ENCODE results near the gene EYA2.

GRCh38 chr20:47038566-47039560 is 144.2 kb downstream of the EYA2 start:
- TF ChIP-seq CTCF (IDR thresholded peaks at IDR 0.05) = no peak
- TF ChIP-seq POLR2A (IDR thresholded peaks at IDR 0.05) = no peak

All from heart left ventricle (tissue), 13 donors.